GM19193 (cell line): ENCODE measurements around the gene DLG2.

Experiments used
- POLR2A ChIP-seq: IDR thresholded peaks from 4 replicates; pipeline ENCODE4 v1.6.1; 2011; ENCODE audit not compliant: insufficient read depth, insufficient read length; ENCODE audit errors: extremely low read depth

DLG2 gene

GRCh38 chr11:85154294-85154693 lies 472.9 kb downstream of the DLG2 start:
- no peak for TF ChIP-seq POLR2A

- TF ChIP-seq POLR2A = no peak
Measured at GRCh38 chr11:85137597-85137996, 489.5 kb downstream of the DLG2 start.

DNA sequence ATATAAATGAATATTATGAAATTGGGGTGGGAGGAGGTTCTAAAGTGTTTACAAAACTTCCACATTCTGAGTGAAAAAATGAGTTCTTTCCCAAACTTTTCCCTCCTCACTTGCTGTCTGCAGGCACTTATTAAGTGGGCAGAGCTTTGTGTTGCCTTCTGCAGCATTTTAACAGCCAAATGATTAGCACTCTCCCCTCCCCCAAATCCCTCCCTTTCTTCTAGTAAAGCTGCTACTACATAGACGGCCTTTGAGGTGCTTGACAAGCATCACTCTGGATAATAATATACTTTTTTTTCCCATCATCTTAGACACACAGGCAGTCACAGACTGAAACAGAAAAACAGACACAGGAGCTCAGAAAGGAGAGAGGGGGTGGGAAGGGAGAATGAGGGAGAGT lies 493.5 kb downstream of the DLG2 start:
- no peak for TF ChIP-seq POLR2A

- no peak for TF ChIP-seq POLR2A
Measured at GRCh38 chr11:85132851-85133585, 494.1 kb downstream of the DLG2 start.

- TF ChIP-seq POLR2A = no peak
Measured at GRCh38 chr11:85127349-85127748, 499.8 kb downstream of the DLG2 start.

DNA sequence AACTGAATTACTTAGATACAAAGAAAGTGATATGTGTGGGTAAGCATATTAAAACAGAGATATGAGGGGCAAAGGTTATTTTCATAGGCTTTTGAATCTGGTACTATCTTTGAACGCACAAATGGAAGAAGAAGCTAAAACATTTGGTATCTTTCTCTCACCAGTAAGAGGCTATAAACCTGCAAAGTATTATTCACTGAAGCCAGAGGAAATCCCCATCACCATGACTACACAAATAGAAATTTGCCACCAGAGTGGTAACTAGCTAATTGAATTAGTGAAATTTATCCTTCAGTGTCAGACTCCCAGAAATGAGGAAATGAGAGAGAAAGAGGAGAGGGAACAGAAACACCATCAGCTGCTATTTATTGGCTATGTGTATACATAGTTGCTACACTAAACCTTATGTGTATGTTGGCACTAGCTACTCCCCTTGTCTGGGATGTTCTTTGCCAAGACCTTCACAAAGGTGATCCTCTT lies 503.4 kb downstream of the DLG2 start:
- TF ChIP-seq POLR2A = no peak

DNA sequence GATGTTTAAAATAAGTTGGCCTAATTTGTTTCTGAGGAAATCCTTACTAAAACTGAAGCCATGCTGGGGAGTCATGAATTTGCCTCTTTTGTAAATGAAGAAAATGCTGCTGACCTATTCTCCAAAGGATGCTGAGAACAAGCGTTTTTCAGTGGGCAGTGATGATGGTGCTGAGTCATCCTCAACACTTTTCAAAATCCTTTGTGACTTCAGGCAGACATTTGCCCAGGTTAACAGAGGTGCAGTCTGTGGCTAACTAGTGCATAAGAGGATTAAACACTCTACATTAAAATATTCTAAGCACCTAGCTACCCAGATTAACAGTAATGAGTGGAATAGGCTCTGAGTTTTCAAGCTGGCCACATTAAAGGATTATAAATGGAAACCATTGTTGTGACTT lies 509.0 kb downstream of the DLG2 start:
- TF ChIP-seq POLR2A = no peak

DNA sequence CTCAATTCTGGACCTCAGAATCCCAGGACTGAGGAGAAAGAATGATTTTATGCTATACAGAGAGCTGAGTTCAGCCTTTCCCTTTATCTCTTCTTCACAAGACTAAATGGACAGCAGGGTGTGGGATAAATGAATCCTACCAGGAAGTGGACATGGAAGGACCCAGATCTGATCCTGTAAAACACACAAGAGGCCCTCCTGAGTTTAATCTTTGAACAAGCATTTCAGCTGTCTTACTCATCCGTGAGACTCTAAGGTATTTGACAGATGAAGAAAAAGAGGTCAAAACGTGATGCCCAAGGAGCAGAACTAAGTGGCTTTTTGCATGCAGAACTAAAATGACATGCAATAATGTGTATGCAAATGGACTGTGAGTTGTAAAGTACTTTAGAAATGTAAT lies 511.3 kb downstream of the DLG2 start:
- TF ChIP-seq POLR2A = no peak

- no peak for TF ChIP-seq POLR2A
Measured at GRCh38 chr11:85114786-85115185, 512.4 kb downstream of the DLG2 start.

DNA sequence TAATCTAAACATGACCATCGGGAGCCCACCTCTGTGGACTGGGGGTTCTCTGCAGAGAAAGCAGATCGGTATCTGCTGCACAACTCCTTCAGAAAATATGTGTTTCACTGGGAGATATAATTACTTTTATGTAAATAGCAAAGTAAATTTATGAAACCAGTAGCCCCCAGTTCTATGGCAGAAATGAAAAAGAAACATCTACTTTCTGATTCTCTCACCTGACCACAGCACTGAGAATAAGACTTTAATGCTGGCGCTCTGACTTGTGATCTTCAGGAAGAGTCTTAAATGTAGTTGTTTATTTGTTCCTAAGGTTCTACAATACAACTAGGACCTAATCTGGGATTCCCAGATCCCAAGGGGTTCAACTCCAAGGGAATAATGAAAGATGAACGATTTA lies 518.0 kb downstream of the DLG2 start:
- no peak for TF ChIP-seq POLR2A

GRCh38 chr11:85105868-85106267 lies 521.3 kb downstream of the DLG2 start:
- no peak for TF ChIP-seq POLR2A

- TF ChIP-seq POLR2A = no peak
Measured at GRCh38 chr11:85099522-85099921, 527.6 kb downstream of the DLG2 start.

DNA sequence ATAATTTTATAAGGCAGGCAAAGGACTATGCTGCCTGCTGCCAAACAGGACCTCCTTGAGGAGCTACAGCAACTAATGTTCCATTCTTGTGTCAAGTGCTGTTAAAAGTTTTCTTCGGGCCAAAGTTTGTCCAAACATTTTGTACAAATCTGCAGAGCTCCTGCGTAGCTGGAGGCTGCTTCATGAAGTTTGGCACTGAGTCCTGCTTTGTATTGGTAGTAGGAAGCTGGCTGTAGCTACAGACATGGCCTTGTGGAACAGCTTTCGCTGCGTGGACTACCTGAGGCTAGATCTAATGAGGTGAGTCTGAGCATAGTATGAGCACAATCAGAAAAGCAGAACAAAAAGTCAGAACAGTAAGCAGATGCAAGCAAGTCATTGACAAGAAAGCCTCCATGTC lies 528.1 kb downstream of the DLG2 start:
- no peak for TF ChIP-seq POLR2A

DNA sequence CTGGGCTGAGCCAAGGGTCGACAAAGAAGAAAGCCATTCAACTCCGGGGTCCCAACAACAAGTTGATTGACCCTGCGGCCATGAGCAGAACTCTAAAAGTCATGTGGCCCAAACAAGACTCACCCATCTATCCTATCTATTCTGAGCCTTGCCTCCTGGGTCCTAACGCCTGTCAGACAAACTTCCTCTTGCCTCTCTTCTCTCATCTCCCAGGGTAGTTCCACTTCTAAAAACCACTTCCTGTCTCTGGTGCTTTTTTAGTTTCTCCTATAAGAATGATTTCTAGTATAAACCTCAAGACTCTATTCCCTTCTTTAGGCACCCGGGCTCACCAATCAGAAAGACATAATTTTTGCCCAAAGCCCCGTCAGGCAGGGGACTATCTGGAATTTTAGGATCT lies 530.2 kb downstream of the DLG2 start:
- TF ChIP-seq POLR2A = no peak

- no peak for TF ChIP-seq POLR2A
Measured at GRCh38 chr11:85095239-85095638, 531.9 kb downstream of the DLG2 start.

DNA sequence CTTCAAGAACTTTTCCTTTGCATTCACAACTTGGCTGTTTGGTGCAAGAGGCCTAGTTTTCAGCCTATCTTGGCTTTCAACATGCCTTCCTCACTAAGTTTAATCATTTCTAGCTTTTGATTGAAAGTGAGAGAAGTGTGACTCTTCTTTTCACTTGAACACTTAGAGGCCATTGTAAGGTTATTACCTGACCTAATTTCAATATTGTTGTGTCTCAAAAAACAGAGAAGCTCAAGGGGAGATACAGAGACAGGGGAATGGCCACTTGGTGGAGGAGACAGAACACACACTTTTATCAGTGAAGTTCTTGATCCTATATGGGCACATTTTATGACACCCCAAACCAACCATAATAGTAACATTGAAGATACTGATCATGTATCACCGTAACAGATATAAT lies 532.3 kb downstream of the DLG2 start:
- no peak for TF ChIP-seq POLR2A

DNA sequence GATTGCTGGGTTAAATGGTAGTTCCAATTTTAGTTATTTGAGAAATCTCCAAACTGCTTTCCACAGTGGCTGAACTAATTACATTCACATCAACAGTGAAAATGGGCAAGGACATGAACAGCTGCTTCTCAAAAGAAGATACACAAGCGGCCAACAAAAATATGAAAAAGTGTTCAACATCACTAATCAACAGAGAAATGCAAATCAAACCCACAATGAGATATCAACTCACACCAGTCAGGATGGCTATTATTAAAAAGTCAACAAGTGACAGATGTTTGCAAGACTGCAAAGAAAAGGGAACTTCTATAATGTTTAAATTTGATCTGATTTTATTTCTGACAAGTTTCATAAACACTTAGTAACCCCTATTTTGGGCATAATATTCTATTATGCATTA lies 537.5 kb downstream of the DLG2 start:
- no peak for TF ChIP-seq POLR2A
